Suprapubic skin (tissue), 4 donors: Measurements from ENCODE around the gene USP31. TPM values are rescaled to one million over a fixed set of nuclear protein-coding genes. Genes with fewer than 3 reads are reported as not detected.

Source experiments
- DNase-seq, 2 donors: peaks; one replicate each; pipeline ENCODE4 v3.0.0-alpha.2; 2019; ENCODE audit warnings: low spot score in 2 of 2
- H3K27ac ChIP-seq: fragments of 200-600 bp; sonication (generic); one replicate; pipeline ENCODE4 v1.5.1; 2019
- H3K27me3 ChIP-seq: fragments of 200-600 bp; sonication (generic); one replicate; pipeline ENCODE4 v1.5.1; 2019
- H3K36me3 ChIP-seq: fragments of 200-600 bp; sonication (generic); one replicate; pipeline ENCODE4 v1.5.1; 2019
- H3K4me1 ChIP-seq: fragments of 200-600 bp; sonication (generic); one replicate; pipeline ENCODE4 v1.5.1; 2019
- H3K4me3 ChIP-seq: fragments of 200-600 bp; sonication (generic); one replicate; pipeline ENCODE4 v1.5.1; 2019; ENCODE audit warnings: mild to moderate bottlenecking
- H3K9me3 ChIP-seq: fragments of 200-600 bp; sonication (generic); one replicate; pipeline ENCODE4 v1.5.1; 2019
- EP300 ChIP-seq: sonication (generic); formaldehyde crosslinking; IDR thresholded peaks from one replicate; pipeline ENCODE4 v1.6.1; 2017; ENCODE audit warnings: antibody characterized with exemption
- POLR2A ChIP-seq, 2 donors: fragments of 450-650 bp; IDR thresholded peaks; one replicate each; pipeline ENCODE4 v1.6.1; 2017; ENCODE audit warnings: antibody characterized with exemption in 2 of 2, mild to moderate bottlenecking in 2 of 2, moderate library complexity in 2 of 2
- POLR2AphosphoS5 ChIP-seq, 3 donors: sonication (generic); formaldehyde crosslinking; IDR thresholded peaks; one replicate each; pipeline ENCODE4 v1.6.1; 2017; ENCODE audit warnings: antibody characterized with exemption in 3 of 3
- WGBS: methylation state at CpG from one replicate; pipeline ENCODE4 v1.1.5; 2018; 5-methylcytosine and 5-hydroxymethylcytosine counted together
- total RNA-seq, 4 donors: library from RNA; depleted of rRNA; stranded (reverse); fragments of >200 nt; gene quantifications; one replicate each; pipeline ENCODE4 v1.1.0, GENCODE V29; 2016
- TF ChIP-seq, protein P1 (sequence below), 2 donors: fragments of 200-600 bp in 1 of 2; fragments of 450-650 bp in 1 of 2; sonication (generic) in 1 of 2; IDR thresholded peaks; one replicate each; pipeline ENCODE4 v1.5.1; 2016 to 2019; ENCODE audit warnings: antibody characterized with exemption in 2 of 2, mild to moderate bottlenecking in 1 of 2, moderate library complexity in 1 of 2

Gene USP31
- total RNA-seq, 4 donors from 2014 or later: 22.0 to 44.7 (median 31.2) TPM

DNA sequence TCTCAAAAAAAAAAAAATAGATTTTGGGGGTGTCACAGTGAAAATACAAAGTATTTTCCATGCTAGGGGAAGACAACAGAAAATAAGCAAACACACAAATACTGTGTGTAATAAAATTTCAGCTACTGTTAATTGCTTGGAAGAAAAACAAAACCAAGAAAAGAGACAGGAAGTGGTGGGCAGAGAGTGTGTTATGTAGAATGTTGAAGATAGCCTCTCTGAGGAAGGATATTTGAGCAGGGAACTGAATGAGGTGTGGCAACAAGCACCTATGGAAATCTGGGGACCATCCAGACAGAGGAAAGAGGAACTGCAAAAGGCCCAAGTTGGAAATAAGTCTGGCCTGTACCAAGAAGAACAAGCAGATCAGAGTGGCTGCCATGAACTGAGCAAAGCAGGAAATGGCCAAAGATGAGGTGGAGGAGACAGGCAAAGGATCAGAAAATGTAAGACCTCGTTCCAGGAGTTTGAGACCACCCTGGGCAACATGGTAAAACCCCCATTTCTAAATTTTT lies 7.8 kb upstream of the USP31 start:
- Histone ChIP-seq H3K4me3 (no peak overlapping the region), H3K36me3 (no peaks in the 10 kb centered on the region), H3K27me3 (peaks cover 3% of the 10 kb centered on the region), H3K27ac (no peak overlapping the region), H3K4me1 (no peaks in the 10 kb centered on the region), H3K9me3 (no peaks in the 10 kb centered on the region)
- 74% methylated on average over 1 of the region's 1 CpG for WGBS
- DNase-seq: no peak
- TF ChIP-seq EP300: no peak
- TF ChIP-seq, protein P1, sequence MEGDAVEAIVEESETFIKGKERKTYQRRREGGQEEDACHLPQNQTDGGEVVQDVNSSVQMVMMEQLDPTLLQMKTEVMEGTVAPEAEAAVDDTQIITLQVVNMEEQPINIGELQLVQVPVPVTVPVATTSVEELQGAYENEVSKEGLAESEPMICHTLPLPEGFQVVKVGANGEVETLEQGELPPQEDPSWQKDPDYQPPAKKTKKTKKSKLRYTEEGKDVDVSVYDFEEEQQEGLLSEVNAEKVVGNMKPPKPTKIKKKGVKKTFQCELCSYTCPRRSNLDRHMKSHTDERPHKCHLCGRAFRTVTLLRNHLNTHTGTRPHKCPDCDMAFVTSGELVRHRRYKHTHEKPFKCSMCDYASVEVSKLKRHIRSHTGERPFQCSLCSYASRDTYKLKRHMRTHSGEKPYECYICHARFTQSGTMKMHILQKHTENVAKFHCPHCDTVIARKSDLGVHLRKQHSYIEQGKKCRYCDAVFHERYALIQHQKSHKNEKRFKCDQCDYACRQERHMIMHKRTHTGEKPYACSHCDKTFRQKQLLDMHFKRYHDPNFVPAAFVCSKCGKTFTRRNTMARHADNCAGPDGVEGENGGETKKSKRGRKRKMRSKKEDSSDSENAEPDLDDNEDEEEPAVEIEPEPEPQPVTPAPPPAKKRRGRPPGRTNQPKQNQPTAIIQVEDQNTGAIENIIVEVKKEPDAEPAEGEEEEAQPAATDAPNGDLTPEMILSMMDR (IDR thresholded peaks at IDR 0.05): no peak
- no peak for TF ChIP-seq POLR2A (IDR thresholded peaks at IDR 0.05)
- TF ChIP-seq POLR2AphosphoS5 (IDR thresholded peaks at IDR 0.05): no peak

DNA sequence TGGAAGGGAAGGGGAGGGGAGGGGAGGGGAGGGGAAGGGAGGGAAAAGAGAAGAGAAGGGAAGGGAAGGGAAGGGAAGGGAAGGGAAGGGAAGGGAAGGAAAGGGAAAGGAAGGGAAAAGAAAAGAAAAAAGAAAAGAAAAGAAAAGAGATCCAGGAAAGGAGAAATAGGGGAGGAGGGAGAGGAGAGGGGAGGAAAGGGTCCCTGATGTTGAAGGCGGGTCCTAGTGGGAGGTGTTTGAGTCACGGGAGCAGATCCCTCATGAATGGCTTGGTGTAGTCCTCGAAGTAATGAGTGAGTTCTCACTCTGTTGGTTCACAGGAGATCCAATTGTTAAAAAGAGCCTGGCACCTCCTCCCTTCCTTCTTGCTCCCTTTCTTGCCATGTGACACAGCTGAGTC lies 6.9 kb upstream of the USP31 start:
- DNase-seq: no peak
- Histone ChIP-seq H3K4me1 (no peaks in the 10 kb centered on the region), H3K36me3 (no peaks in the 10 kb centered on the region), H3K27ac (no peak overlapping the region), H3K4me3 (no peak overlapping the region), H3K9me3 (no peaks in the 10 kb centered on the region), H3K27me3 (peaks cover 3% of the 10 kb centered on the region)
- TF ChIP-seq EP300 (no peak), POLR2AphosphoS5 (IDR thresholded peaks at IDR 0.05) (no peak), POLR2A (IDR thresholded peaks at IDR 0.05) (no peak)
- TF ChIP-seq, protein P1 (IDR thresholded peaks at IDR 0.05): no peak
- 64% methylated on average over 3 of the region's 3 CpGs for WGBS

DNA sequence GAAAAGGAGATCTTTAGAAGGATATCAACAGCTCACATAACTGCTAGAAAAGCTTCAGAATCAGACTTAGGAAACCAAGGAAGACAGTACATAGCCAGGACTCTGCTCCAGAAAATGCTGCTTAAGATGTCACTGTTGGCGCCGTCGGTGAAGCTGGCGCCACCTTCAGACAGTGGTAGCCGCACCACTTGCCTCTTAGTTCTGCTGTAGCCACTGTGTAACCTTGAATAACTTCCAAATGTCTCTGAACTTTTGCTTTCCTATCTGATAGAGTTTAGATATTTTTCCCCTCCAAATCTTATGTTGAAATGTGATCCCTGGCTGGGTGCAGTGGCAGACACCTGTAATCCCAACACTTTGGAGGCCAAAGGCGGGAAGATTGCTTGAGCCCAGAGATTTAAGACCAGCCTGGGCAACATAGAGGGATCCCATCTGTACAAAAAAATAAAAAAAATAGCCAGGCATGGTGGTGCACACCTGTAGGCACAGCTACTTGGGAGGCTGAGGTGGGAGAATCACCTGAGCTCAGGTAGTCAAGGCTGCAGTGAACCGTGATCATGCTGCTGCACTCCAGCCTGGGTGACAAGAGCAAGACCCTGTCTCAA lies 6.3 kb upstream of the USP31 start:
- DNase-seq: no peak
- TF ChIP-seq EP300 (no peak), POLR2A (IDR thresholded peaks at IDR 0.05) (no peak), POLR2AphosphoS5 (IDR thresholded peaks at IDR 0.05) (no peak)
- TF ChIP-seq, protein P1 (IDR thresholded peaks at IDR 0.05): no peak
- H3K9me3 ChIP-seq: no peaks in the 10 kb centered on the region
- peaks cover 3% of the 10 kb centered on the region for H3K27me3 ChIP-seq
- no peak overlapping the region for H3K4me3 ChIP-seq
- no peak overlapping the region for H3K27ac ChIP-seq
- 68% methylated on average over 7 of the region's 7 CpGs for WGBS
- H3K4me1 ChIP-seq: no peaks in the 10 kb centered on the region
- H3K36me3 ChIP-seq: no peaks in the 10 kb centered on the region

DNA sequence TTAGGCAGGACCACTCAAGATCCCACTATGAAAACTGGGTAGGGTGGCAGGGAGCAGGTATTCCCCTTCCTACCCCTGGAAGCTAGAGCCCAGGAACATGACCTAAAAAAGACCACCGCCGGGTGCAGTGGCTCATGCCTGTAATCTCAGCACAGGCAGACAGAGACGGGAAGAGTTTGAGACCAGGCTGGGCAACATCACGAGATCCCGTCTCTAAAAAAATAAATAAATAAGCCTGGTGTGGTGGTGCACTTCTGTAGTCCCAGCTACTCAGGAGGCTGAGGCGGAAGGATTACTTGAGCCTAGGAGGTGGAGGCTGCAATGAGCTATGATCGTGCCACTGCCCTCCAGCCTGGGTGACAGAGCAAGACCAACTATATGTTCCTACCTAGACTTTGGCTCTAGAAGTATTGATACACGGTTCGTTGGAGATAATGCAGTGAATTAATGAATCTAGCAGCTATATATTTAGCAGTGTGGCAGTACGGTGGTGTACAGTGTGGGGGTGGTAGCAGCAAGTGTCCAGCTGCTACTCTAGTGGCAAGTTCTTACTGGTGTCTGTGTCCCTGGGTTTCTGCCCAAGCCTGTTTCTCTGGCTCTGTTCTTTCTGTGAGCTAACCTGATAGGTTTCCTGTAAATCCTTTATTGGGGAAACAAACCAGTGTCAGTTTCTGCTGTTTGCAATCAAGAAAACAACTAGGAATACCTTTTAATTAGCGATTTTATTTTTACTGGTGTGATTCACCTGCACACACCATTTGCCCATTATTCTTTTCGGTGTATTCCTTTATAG lies 3.3 kb upstream of the USP31 start:
- 71% methylated on average over 12 of the region's 12 CpGs for WGBS
- peaks cover 16% of the 10 kb centered on the region for H3K4me1 ChIP-seq
- no peak for DNase-seq

DNA sequence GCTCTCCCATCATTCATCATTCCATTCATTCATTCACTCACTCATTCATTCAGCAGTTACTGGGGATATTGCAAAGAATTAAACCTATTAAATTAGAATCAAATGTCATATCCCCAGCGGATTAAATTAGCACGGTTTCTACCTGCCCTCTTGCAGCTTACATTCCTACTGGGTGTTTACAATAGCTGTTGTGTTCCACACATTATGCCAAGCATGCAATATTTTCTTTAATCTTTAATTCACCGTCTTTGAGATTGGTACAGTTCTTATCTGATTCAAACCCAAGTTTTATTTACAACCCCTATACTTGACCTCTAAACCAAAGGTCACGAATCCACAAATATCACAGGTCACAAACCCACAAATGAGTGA lies 727 bp upstream of the USP31 start:
- H3K4me1 ChIP-seq: peaks cover 40% of the 10 kb centered on the region
- no peak for TF ChIP-seq POLR2AphosphoS5 (IDR thresholded peaks at IDR 0.05)
- TF ChIP-seq EP300: no peak
- TF ChIP-seq, protein P1 (IDR thresholded peaks at IDR 0.05): no peak
- TF ChIP-seq POLR2A (IDR thresholded peaks at IDR 0.05): no peak
- H3K27ac ChIP-seq: no peak overlapping the region
- H3K36me3 ChIP-seq: no peaks in the 10 kb centered on the region
- H3K9me3 ChIP-seq: no peaks in the 10 kb centered on the region
- H3K27me3 ChIP-seq: no peaks in the 10 kb centered on the region
- no peak for DNase-seq
- 41% methylated on average over 4 of the region's 4 CpGs for WGBS
- peak overlapping the region; percentile 77 for H3K4me3 ChIP-seq

More for the DNA sequence above, 3.3 kb upstream of the USP31 start:
- Histone ChIP-seq H3K9me3 (no peaks in the 10 kb centered on the region), H3K27ac (no peak overlapping the region), H3K4me3 (no peak overlapping the region), H3K36me3 (no peaks in the 10 kb centered on the region), H3K27me3 (peaks cover 3% of the 10 kb centered on the region)
- TF ChIP-seq, protein P1 (IDR thresholded peaks at IDR 0.05): no peak
- TF ChIP-seq POLR2A (IDR thresholded peaks at IDR 0.05) (no peak), POLR2AphosphoS5 (IDR thresholded peaks at IDR 0.05) (no peak), EP300 (no peak)
